Panc1 (cell line): ENCODE results near the gene MUC5AC. TPM values are rescaled to one million over a fixed set of nuclear protein-coding genes. Genes with fewer than 3 reads are reported as not detected.

ENCODE experiments used
- ATAC-seq: fragments of 200-7000 bp; cut with Tn5 transposase; 2 replicates; pipeline ENCODE4 v1.9.1; 2020; ENCODE audit warnings: mild to moderate bottlenecking, moderate library complexity
- BruUV-seq: library from RNA; stranded (reverse); fragments of 400-500 nt; replicated peaks from 2 replicates; lab custom pipeline; 2021; lab: Mats Ljungman, UMichigan
- CTCF ChIA-PET: fragments of 300-600 bp; sonication (Branson Sonifier 250); formaldehyde crosslinking; loops from one replicate; lab custom pipeline; 2022; ENCODE audit warnings: antibody characterized with exemption; lab: Charles Lee
- POLR2A ChIA-PET: fragments of 300-600 bp; sonication (Branson Sonifier 250); formaldehyde crosslinking; loops from one replicate; lab custom pipeline; 2022; ENCODE audit warnings: antibody characterized with exemption; lab: Charles Lee
- DNase-seq: peaks from one replicate; pipeline ENCODE4 v3.0.0-alpha.2; 2010; ENCODE audit warnings: low read depth, low spot score
- H3K27ac ChIP-seq: 2 replicates; pipeline ENCODE4 v1.5.1; 2011; ENCODE audit warnings: mild to moderate bottlenecking, low read length, inconsistent platforms
- H3K27me3 ChIP-seq: fragments of 200-500 bp; sonication (Bioruptor generic); 2 replicates; pipeline ENCODE4 v1.6.0; 2014; ENCODE audit warnings: low read length, inconsistent platforms; ENCODE audit not compliant: control insufficient read depth, insufficient read depth
- H3K36me3 ChIP-seq: fragments of 200-500 bp; sonication (Bioruptor generic); 2 replicates; pipeline ENCODE4 v1.5.1; 2014; ENCODE audit warnings: inconsistent platforms, mild to moderate bottlenecking, low read length, moderate library complexity; ENCODE audit not compliant: control insufficient read depth, insufficient read depth
- H3K4me1 ChIP-seq: 2 replicates; pipeline ENCODE4 v1.5.1; 2011; ENCODE audit warnings: inconsistent platforms, mild to moderate bottlenecking, low read length, moderate library complexity; ENCODE audit not compliant: control insufficient read depth, insufficient read depth
- H3K4me3 ChIP-seq, 2 experiments: 2 replicates each; pipeline ENCODE4 v1.5.1; 2011 to 2012; ENCODE audit warnings: low read depth in 2 of 2, low read length in 2 of 2, mild to moderate bottlenecking in 2 of 2, inconsistent platforms in 1 of 2, moderate library complexity in 1 of 2
- H3K9me3 ChIP-seq: fragments of 200-500 bp; sonication (Bioruptor generic); 2 replicates; pipeline ENCODE4 v1.5.1; 2014; ENCODE audit warnings: low read depth, mild to moderate bottlenecking, inconsistent platforms, low read length, moderate library complexity; ENCODE audit not compliant: control insufficient read depth, insufficient read depth
- CTCF ChIP-seq: fragments of 450-650 bp; IDR thresholded peaks from 2 replicates; pipeline ENCODE4 v1.5.1; 2017; ENCODE audit warnings: mild to moderate bottlenecking
- POLR2AphosphoS5 ChIP-seq: IDR thresholded peaks from 2 replicates; pipeline ENCODE4 v1.6.1; 2012; ENCODE audit warnings: mild to moderate bottlenecking, low read depth, low read length, moderate library complexity
- REST ChIP-seq, 2 experiments: IDR thresholded peaks; 2 replicates each; pipeline ENCODE4 v1.6.1; 2011 to 2012; ENCODE audit warnings: low read depth in 2 of 2, control low read depth in 1 of 2, low read length in 1 of 2, mild to moderate bottlenecking in 1 of 2, moderate library complexity in 1 of 2; ENCODE audit not compliant: insufficient read depth in 1 of 2
- SIN3A ChIP-seq: IDR thresholded peaks from 2 replicates; pipeline ENCODE4 v1.6.1; 2012; ENCODE audit warnings: low read depth, mild to moderate bottlenecking, low read length, moderate library complexity, borderline replicate concordance; ENCODE audit not compliant: insufficient read depth
- TCF7L2 ChIP-seq: IDR thresholded peaks from 2 replicates; pipeline ENCODE4 v1.6.1; 2011; ENCODE audit warnings: mild to moderate bottlenecking, low read depth, low read length, inconsistent platforms
- in situ Hi-C: cut with HindIII; loops from 2 replicates; pipeline ENCODE4 v1.10.0; 2016; ENCODE audit warnings: low sequenced_read_pairs, low pct_unique_long_range_greater_than_20kb
- intact Hi-C: fragments of 100-400 bp; cut with micrococcal nuclease; formaldehyde crosslinking; loops from one replicate; pipeline ENCODE4 v1.10.0; 2022; ENCODE audit not compliant: unreplicated experiment
- total RNA-seq: library from RNA; stranded (reverse); gene quantifications from one replicate; pipeline ENCODE4 v1.2.1, GENCODE V29; 2021; ENCODE audit not compliant: unreplicated experiment

MUC5AC gene
- total RNA-seq, 1 experiment from 2014 or later = 0.03 TPM

GRCh38 chr11:1228921-1229451 lies 71.2 kb downstream of the MUC5AC start:
- in situ Hi-C loops (no loop called here), intact Hi-C loops (loop anchor here (10.0 kb wide), 1 partner anchor 114 kb away; no protein-coding TSS in a partner anchor)
- no peaks in the 10 kb centered on the region; the same call in 1 of the 2 replicates for H3K27me3 ChIP-seq
- TF ChIP-seq CTCF (no peak), REST (IDR thresholded peaks at IDR 0.05; ENCODE audit: insufficient read depth in 1 of 2, low read depth in 2 of 2, low read length in 1 of 2) (no peak), POLR2AphosphoS5 (no peak), TCF7L2 (no peak), SIN3A (no peak)
- BruUV-seq = no TSS peak
- no peak overlapping the region for H3K4me3 ChIP-seq
- H3K36me3 ChIP-seq = no peaks in the 10 kb centered on the region
- H3K9me3 ChIP-seq = no peaks in the 10 kb centered on the region
- peaks cover 18% of the 10 kb centered on the region for H3K4me1 ChIP-seq
- no peak overlapping the region for H3K27ac ChIP-seq
- DNase-seq = no peak
- no peak for ATAC-seq
- CTCF ChIA-PET = interaction anchor here (0.7 kb wide), 1 partner anchor 29 kb away, joined by 3 read pairs; no protein-coding TSS in a partner anchor
- POLR2A ChIA-PET = no interaction called here

GRCh38 chr11:1229471-1230120 lies 71.8 kb downstream of the MUC5AC start:
- no peak for DNase-seq
- TF ChIP-seq SIN3A (no peak), REST (IDR thresholded peaks at IDR 0.05; ENCODE audit: insufficient read depth in 1 of 2, low read depth in 2 of 2, low read length in 1 of 2) (no peak), POLR2AphosphoS5 (no peak), CTCF (no peak), TCF7L2 (no peak)
- H3K27me3 ChIP-seq = no peaks in the 10 kb centered on the region; the same call in 1 of the 2 replicates
- no peak overlapping the region for H3K27ac ChIP-seq
- POLR2A ChIA-PET = interaction anchor here (0.7 kb wide), 1 partner anchor 16 kb away, joined by 3 read pairs; no protein-coding TSS in a partner anchor
- BruUV-seq = no TSS peak
- no peak overlapping the region for H3K4me3 ChIP-seq
- H3K4me1 ChIP-seq = peaks cover 15% of the 10 kb centered on the region
- H3K9me3 ChIP-seq = no peaks in the 10 kb centered on the region
- intact Hi-C loops = loop anchor here (10.0 kb wide), 1 partner anchor 115 kb away; no protein-coding TSS in a partner anchor
- in situ Hi-C loops = no loop called here
- H3K36me3 ChIP-seq = no peaks in the 10 kb centered on the region
- CTCF ChIA-PET = interaction anchor here (0.6 to 0.7 kb wide), 2 partner anchors 14 to 29 kb away, joined by 3 read pairs; no protein-coding TSS in a partner anchor
- no peak for ATAC-seq
